ENCODE data around the gene NAALADL2.
"Not testable (repeated sequence)": the region's sequence is repeated elsewhere in the genome, so short reads cannot be mapped to it uniquely, and the experiment has no call there.

Gene NAALADL2

DNA sequence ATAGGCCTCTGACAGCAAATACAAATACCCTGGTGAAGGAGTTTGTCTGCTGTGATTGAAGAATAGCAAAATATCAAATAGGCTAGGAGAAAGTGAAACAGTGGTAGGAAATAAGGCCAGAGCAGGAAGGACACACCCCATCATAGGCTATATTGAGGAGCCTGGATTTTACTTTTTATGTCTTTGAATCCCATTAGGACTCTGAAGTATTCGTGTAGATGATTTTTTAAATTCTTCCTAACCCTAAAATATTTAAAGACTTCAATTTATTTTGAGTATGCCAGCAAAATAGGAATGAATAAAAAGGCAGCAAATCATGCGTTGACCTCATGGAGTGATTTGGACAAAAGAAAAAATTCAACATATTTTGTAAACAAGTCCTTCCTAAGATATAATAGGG lies 562.8 kb downstream of the NAALADL2 start:
- DNase-seq (ENCODE audit: low read depth in 2 of 2), result no peak

DNA sequence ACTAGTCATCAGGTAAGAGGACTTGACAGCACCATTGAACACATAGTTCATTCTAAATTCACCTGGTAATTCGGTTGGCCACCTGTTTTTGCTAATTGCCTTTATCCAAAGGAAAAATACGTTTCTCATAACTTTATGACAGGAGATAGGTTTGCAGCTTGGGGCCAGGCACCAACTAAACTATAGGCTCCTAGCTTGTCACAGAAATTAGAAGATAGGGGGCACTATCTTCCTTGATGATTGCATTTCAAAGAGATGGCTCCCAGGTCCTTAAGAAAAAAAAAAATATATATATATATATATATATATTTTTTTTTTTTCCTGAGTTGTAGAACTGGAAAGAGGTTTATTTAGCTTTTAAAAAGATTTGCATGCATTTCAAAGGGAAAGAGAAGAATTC lies 563.6 kb downstream of the NAALADL2 start:
- DNase-seq (ENCODE audit: low read depth in 2 of 2), result no peak

DNA sequence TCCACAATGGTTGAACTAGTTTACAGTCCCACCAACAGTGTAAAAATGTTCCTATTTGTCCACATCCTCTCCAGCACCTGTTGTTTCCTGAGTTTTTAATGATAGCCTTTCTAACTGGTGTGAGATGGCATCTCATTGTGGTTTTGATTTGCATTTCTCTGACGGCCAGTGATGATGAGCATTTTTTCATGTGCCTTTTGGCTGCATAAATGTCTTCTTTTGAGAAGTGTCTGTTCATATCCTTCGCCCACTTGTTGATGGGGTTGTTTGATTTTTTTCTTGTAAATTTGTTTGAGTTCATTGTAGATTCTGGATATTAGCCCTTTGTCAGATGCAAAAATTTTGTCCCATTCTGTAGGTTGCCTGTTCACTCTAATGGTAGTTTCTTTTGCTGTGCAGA lies 564.7 kb downstream of the NAALADL2 start:
- not testable (repeated sequence) for DNase-seq (ENCODE audit: low read depth in 2 of 2)

DNA sequence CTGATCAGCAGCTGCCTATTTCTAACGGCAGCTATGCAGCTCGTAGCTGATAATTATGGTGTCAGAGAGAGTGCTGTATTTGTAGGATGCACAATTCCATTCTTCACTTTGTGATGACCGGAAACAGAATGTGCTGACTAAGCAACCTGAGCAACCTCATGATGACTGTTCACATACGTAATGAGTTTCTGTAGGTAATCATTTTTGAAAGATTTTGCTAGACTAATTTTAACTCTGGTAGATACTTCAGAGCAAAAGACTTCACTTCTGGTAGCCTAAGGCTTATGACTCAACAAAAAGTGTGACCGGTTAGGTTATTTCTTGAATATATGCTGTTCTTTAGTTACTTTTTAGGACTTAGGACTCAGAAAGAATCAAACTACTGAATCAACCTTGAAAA lies 567.7 kb downstream of the NAALADL2 start:
- no peak for DNase-seq (ENCODE audit: low read depth in 2 of 2)

DNA sequence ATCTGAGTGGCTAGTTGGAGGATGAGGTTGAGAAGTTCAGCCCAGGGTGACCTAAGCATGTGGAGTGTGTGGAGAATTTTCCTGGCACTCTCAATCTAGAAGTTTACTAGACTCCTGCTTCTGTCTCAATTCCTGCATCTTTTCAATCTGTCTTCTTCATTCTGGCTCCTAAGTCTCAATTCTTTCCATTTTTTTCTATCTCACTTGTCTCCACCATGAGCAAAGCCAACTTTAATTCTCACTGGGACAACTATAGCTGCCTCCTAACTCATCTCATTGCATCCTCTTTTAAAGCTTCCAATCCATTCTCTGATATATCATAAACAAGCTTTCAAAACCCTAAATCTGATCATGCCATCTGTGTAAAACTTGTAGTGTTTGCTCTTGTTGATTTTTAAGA lies 569.3 kb downstream of the NAALADL2 start:
- no peak for DNase-seq (ENCODE audit: low read depth in 2 of 2)

DNA sequence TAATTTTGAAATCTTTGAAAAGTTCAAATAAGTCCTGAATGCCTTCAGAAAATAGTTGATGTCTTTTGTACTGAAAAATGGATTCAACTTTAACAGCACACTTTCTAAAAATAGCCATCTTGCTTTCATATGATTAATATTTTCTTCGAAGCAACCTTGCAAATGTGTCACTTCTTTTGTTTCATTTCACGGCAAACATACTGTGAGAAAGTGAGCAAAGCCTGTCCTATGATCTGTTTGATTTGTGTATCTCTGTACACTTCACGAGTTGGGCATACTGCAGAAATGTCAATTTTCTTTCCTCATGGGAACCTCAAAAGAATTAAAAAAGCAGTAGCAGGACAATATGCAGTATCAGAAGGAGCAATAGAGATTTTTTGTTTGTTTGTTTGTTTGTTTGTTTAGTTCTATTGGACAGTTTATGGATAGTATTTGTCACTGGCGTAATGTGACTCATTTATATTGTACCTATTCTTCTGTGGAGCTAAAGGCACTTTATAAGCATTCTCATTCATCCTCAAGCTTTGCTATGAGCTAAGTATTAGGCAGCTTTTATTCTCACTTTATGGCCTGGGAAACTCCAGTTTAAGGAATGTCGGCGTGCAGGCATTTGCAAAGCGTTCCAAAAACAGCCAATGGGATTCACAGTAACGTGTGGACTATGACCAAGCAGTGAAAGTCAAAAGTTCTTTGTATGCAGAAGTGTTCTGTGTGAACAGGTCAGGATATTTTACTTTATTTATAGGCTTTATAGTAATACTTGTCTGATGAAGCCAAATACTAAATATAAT lies 572.0 kb downstream of the NAALADL2 start:
- no peak for DNase-seq (ENCODE audit: low read depth in 2 of 2)

DNA sequence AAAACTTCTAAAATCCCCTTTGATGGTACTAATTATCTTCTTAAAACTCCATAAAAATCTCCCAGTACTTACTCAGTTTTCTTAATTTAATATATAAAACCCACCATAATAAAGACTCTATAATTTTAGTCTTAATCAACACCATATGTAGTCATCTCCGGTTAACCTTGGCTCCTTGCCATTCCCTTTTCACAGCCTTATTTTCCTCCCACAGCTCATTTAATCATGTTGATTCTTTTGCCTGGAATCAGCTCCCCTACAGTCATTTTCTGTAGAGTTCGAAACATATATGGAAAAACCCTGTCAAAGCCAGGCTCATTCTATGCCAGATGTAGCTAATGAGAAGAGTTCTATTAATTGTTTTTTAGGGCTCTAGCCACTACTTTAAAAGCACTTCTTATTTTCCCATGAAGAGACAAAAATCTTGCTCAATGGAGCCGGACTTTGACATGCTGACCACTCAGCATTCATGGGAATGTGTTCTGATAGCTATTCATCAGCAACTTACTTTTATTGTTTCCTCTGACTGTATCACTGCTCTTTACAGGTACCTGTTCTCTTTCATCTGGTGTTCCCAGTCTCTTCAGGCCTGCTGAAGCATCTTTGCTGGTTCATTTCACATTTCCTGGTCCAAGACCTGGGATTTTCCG lies 573.4 kb downstream of the NAALADL2 start:
- DNase-seq (ENCODE audit: low read depth in 2 of 2), result no peak

DNA sequence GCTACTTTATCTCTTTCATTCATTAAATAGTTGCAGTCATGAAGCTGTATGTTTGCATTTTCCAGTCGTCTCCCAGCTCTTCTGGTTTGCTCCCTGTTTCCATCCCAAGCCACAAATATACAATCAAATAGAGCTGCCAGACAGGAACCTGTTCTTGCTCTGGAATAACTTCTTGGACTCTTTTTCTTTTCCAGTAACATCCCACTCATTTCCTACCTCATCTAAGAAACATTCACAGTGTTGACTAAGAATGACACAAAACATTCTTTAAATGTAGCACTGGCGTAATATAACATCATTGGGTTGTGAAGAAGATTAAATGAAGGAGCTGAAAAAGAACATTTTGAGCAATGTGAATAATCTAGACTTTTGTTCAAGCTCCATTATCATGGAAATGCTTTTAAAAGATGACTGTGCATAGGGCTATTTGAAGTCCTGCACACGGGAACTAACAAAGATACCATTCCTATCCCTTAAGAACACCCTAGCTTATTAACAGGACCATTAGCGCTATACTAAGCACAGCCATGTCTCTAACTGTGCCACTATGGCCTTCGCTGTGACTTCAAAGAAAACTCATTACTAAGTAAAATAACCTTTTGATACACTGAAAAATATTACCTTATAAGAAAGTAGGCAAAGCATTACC lies 574.0 kb downstream of the NAALADL2 start:
- DNase-seq (ENCODE audit: low read depth in 2 of 2), result no peak

DNA sequence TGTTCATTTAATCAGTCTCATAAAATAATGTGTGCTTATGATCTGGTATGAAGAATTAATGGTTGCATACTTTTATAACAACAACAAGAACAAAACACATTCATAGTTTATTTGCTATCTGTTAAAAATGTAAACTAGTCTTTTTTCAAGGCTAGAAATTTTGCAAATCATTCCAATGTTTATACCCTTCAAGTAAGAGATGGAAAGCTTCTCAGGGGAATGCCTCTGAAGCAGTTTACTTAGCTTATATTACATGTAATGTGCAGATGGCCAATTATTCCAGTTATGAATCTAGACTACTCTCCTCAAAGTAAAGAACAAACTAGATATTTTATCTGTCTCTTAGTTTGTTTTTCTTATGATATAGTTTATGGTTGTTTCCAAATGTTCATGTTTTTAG lies 575.4 kb downstream of the NAALADL2 start:
- no peak for DNase-seq (ENCODE audit: low read depth in 2 of 2)

DNA sequence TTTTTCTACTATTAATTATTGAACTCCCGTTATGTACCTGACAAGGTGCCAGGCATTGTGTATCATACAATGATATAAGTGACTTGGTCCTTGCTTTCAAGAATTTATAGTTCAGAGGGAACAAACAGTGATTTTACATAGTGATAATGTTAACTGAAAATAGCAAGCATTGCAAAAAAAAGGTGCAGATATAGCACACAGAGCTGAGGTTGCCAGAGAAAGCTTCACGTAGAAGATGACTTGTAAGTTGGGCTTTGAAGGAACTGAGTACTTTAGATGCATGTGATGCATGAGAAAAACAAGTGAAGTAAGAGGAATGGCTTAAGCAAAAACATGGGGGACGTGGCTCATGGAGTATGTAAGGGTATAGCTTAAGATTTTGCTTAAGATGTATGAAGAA lies 584.5 kb downstream of the NAALADL2 start:
- DNase-seq (ENCODE audit: low read depth in 2 of 2), result no peak

DNA sequence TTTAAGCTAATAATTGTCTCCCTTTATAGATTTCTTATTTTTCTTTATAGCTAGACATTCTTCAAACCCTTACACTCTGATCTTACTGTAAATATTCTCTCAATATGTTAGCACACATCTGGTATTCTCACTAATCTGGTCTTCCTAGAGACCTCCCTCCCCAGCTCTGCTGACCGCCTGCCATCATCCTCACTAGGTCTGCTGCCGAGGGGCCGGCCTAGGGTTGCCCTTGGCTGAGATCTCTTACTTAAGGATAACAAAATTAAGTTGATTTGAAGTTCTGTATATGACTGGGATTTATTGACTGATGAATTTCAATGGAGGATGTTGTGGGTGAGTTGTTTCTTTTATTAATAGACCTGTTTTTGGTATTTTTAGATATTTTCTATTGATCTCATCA lies 586.6 kb downstream of the NAALADL2 start:
- DNase-seq (ENCODE audit: low read depth in 2 of 2), result no peak

DNA sequence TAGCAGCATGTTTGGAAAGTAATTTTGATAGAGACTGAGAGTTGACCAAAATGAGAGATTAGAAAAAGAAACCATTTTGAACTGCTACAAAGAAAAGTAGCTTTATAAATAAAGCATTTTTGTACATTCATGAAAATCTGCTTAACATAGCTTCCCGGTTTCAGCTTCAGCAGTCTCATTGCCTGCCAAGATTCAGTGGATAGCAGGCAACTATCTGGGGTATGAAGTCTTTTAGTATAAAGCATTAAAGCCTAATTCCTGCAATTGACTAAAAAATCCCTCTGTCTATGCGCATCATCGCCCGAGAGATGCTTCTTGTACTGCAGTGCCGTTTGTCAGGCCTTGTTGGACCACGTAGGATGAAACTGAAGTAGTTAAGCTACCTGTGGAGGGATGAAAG lies 588.4 kb downstream of the NAALADL2 start:
- DNase-seq (ENCODE audit: low read depth in 2 of 2), result no peak

DNA sequence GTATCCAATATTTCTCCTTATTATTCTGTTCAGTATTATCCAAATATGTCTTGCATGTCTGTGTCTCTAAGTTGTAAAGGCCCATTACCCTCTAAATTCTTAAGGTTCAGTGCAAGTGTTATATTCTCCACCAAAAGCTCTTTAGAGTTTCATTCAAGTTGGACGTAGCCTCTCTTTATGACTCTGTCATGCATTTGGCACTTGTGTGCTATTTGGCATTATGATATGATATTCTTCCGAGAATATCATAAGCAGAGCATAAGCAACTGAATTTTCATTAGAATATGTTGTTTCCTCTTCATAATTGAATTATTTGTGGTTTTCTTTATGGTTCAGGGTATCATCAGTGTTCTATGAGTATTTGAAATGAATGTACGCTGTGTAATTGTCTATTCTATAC lies 594.2 kb downstream of the NAALADL2 start:
- DNase-seq (ENCODE audit: low read depth in 2 of 2), result no peak

DNA sequence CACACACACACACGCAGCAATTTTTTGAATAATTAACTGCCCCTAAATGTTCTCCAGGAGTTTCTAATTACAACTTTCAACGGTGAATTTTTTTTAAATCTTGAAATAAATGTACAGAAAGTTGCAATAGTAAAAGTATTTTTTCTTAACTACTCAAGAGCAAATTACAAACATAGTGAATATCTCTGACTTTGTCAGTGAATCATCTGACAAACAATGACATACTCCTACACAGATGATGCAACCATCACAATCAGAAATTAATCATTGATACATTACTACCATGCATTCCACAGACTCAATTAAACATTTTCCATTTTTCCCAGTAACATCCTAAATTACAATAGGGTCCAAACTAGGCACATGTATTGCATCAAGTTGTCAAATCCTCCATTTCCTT lies 597.3 kb downstream of the NAALADL2 start:
- no peak for DNase-seq (ENCODE audit: low read depth in 2 of 2)

DNA sequence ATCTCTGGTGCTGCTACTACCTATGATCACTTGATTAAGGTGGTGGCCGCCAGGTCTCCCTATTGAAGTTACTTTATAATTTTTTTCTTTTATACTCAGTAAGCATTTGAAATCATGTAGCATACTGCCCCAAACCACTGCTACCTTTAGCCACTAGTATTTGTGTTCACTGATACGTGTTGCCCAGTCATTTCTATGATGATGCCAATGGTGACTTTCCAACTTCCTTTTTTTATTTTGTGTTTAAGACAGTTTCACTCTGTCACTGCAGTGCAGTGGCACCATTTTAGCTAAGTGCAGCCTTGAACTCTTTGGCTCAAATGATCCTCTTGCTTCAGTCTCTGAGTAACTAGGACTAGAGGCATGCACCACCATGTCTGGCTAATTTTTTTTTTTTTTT lies 598.2 kb downstream of the NAALADL2 start:
- DNase-seq (ENCODE audit: low read depth in 2 of 2), result no peak

DNA sequence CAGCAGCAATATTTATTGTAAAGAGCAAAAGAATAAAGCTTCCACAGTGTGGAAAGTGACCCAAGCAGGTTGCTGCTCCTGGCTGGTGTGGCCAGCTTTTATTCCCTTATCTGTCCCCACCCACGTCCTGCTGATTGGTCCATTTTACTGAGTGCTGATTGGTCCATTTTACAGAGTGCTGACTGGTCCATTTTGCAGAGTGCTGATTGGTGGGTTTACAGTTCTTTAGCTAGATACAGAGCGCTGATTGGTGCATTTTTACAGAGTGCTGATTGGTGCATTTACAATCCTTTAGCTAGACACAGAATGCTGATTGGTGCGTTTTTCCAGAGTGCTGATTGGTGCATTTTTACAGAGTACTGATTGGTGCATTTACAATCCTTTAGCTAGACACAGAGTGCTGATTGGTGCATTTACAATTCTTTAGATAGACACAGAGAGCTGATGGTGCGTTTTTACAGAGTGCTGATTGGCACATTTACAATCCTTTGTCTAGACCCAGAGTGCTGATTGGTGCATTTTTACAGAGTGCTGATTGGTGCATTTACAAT lies 601.8 kb downstream of the NAALADL2 start:
- DNase-seq (ENCODE audit: low read depth in 2 of 2), result not testable (repeated sequence)

DNA sequence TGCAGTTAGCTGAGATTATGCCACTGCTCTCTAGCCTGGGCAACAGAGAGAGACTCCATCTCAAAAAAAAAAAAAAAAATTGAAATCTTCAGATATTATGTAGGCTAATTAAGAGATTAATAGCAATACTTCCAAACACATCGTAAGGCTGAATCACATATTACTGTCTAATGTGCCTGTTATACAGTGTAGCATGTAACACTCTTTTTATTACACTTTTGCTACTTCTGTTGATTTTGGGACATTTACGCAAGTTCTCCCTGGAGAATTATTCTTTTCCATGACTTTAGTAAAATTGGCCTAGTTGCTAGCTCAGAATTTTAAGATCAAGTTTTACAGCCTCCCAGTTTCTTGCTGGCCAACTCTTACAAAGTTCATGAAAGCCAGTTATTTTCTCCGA lies 605.2 kb downstream of the NAALADL2 start:
- DNase-seq (ENCODE audit: low read depth in 2 of 2), result no peak

DNA sequence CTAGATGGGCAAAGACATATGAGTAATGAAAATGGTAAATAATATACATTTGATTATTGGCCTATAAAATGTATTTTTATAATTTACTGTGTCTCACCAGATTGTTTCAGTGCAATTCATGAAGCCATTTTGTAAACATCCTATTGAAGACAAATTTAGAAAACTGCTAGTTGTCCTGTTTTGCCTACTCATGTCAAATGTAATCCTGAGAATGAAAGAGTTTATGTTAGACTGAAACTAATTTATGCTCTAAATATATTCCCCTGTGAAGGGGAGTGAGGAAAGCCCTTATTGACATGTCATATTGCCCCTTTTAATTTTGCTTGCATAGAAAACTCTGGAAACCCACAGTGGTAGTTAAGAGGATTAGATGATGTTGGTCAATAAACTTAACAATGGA lies 610.0 kb downstream of the NAALADL2 start:
- DNase-seq (ENCODE audit: low read depth in 2 of 2), result no peak

DNA sequence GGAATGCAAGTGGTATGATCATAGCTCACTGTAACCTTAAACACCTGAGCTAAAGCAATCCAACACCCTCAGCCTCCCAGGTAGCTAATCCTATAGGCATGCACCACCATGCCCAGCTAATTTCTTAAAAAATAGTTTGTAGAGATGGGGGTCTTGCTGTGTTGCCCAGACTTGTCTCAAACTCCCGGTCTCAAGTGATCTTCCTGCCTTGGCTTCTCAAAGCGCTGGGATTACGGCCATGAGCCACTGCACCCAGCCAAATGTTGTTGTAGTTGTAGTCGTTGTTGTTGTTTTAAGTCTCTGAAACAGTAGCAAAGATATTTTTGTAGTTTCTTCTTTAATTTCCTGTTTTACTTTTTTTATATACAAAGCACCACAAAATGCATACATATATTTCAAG lies 616.6 kb downstream of the NAALADL2 start:
- no peak for DNase-seq (ENCODE audit: low read depth in 2 of 2)

DNA sequence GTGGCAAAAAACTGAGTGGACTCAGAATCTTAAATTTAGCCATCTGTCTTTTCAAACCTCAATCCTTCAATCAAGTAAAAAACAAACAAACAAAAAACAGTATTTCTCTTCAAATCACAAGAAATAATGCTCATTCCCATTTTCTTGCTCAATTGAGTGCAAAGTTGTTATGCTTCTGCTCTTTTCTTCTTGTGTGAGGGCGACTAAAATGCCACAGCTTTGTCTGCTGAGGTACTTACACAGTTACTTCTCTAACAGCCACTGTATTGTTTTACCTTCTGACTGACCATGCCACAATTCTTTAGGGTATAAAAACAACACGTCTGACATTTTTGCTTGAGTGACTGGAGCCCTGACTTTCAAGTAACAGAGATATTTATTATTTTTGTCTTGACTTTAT lies 617.4 kb downstream of the NAALADL2 start:
- no peak for DNase-seq (ENCODE audit: low read depth in 2 of 2)

DNA sequence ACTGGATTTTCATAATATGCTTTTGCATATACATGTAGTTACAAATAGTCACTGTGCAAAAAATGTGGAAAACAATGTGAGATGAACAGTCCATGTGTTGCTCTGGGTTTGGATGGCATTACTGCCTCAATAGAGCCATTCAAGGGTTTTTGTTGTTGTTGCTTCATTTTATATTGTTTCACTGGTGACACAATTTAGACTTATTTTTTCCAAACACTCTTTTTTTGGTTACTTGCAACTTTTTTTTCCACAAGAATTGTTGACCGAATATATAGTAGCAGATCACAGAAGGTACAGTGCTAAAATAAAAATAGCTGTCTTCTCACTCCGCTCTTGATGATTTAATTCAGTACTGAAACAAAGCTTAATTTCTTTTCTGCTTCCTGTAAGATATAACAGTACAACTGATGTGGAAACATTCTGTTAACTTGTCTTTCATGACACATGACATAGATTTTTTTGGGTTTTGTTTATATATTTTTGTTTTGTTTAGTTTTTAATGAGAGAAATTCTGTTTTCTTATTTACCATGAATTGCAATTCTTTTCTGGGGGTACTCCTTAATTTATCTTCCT lies 618.6 kb downstream of the NAALADL2 start:
- DNase-seq (ENCODE audit: low read depth in 2 of 2), result no peak

DNA sequence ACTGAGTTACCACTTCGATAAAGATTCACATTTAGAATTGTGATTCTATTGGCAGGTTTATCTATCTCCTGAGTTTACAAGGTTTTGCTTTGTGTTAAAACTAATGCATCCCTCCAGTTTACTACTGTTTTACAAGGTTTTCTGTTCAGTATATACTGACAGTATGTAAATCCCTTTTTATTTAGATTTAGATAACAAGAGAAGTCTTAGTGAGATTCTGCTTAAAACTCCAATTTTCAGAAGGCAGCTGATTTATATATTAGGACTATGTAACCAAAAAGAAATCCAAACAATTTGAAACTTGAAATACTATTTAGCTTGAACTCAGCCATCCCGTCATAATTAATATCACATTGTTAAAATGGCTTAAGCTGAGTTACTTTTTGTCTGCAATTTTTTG lies 619.2 kb downstream of the NAALADL2 start:
- DNase-seq (ENCODE audit: low read depth in 2 of 2), result no peak

Measured in stimulated activated CD8-positive, alpha-beta memory T cell treated with anti-CD3 and anti-CD28 coated beads, Interleukin-15, amount 100 ng/mL, for 4 hours (primary cell).